Left ventricle myocardium inferior (tissue), 1 donor: ENCODE results near the gene C1QL1. TPM values are rescaled to one million over a fixed set of nuclear protein-coding genes. Genes with fewer than 3 reads are reported as not detected.
"Not testable (repeated sequence)": the region's sequence is repeated elsewhere in the genome, so short reads cannot be mapped to it uniquely, and the experiment has no call there.

Experiments used
- DNase-seq: peaks from one replicate; pipeline ENCODE4 v3.0.0-alpha.2; 2020
- H3K27ac ChIP-seq: fragments of 200-600 bp; replicated peaks from 2 replicates; pipeline ENCODE4 v1.8.0; 2021
- H3K27me3 ChIP-seq: fragments of 200-600 bp; 2 replicates; pipeline ENCODE4 v1.8.0; 2021; ENCODE audit warnings: low read depth
- H3K36me3 ChIP-seq: fragments of 200-600 bp; 2 replicates; pipeline ENCODE4 v1.8.0; 2021
- H3K4me1 ChIP-seq: fragments of 200-600 bp; 2 replicates; pipeline ENCODE4 v1.8.0; 2021
- H3K4me3 ChIP-seq: fragments of 200-600 bp; 2 replicates; pipeline ENCODE4 v1.8.0; 2021; ENCODE audit warnings: mild to moderate bottlenecking, moderate library complexity
- H3K9me3 ChIP-seq: fragments of 200-600 bp; replicated peaks from 2 replicates; pipeline ENCODE4 v1.8.0; 2021
- intact Hi-C: fragments of 100-400 bp; cut with micrococcal nuclease; formaldehyde crosslinking; loops from one replicate; pipeline ENCODE4 v1.11.0; 2022
- total RNA-seq: library from RNA; stranded (reverse); fragmentation: NEBNext Ultra II Directional; extraction: Animal tissue kit (Norgen Biotek cat#: 25700); gene quantifications from one replicate; pipeline ENCODE4 v1.2.1, GENCODE V29; 2021
- TF ChIP-seq, protein P1 (sequence below): fragments of 200-600 bp; IDR thresholded peaks from 2 replicates; pipeline ENCODE4 v1.8.0; 2021; ENCODE audit warnings: antibody characterized with exemption, mild to moderate bottlenecking, borderline replicate concordance
- donor health status: DM: no; HTN: yes; CAD: no; lungs with severe emphysema.

Gene C1QL1
- total RNA-seq, 1 donor from 2014 or later = 0.74 TPM

DNA sequence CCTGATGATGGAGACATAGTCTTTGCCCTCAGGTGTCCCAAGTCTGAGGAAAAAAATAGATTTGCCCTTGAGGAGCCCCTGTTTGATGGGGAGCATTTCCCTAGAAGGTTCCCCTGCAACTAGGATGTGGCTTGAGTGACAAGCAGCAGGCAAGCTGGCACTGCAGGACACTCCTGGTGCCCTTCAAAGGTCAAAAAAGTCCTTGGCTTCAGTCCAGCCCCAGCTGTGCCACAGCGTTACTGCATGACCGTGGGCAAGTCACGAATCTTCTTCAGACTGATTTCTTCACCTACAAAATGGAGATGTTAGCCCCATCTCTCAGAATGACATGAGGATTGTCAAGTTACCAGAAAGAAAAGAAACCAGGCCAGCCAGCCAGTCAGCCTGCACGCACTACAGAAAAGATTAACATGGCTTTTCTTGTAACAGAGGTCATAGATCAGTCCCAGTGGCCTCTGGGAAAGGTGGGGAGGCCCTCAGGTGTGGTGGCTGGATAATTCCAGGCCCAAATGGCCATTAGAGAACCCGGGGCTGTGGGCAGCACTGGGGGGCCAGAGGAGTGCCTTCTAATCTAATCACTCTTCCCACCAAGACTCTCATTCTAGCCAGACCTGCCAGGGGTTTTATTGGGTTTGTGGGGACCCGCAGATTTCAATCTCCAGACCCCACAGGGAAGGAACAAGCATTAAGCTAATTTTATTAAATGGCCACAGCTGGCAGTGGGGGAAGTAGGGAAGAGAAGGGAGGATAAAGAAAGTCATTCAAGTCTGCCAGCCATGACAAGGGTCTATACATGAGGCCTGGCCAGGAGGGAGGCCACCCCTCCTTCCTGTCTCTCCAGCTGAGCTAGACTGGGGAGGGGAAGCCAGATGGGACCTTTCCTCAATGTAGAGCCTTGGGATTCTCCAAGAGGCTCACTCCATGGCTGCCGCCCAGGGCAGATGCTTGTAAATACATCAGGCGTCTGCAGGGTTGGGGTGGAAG is 10.8 kb downstream of the C1QL1 start:
- Histone ChIP-seq H3K27ac (no peak overlapping the region), H3K27me3 (peaks cover 61% of the 10 kb centered on the region), H3K36me3 (no peaks in the 10 kb centered on the region), H3K9me3 (no peaks in the 10 kb centered on the region), H3K4me1 (no peaks in the 10 kb centered on the region), H3K4me3 (no peak overlapping the region)
- TF ChIP-seq, protein P1, sequence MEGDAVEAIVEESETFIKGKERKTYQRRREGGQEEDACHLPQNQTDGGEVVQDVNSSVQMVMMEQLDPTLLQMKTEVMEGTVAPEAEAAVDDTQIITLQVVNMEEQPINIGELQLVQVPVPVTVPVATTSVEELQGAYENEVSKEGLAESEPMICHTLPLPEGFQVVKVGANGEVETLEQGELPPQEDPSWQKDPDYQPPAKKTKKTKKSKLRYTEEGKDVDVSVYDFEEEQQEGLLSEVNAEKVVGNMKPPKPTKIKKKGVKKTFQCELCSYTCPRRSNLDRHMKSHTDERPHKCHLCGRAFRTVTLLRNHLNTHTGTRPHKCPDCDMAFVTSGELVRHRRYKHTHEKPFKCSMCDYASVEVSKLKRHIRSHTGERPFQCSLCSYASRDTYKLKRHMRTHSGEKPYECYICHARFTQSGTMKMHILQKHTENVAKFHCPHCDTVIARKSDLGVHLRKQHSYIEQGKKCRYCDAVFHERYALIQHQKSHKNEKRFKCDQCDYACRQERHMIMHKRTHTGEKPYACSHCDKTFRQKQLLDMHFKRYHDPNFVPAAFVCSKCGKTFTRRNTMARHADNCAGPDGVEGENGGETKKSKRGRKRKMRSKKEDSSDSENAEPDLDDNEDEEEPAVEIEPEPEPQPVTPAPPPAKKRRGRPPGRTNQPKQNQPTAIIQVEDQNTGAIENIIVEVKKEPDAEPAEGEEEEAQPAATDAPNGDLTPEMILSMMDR = no peak
- no peak for DNase-seq
- intact Hi-C loops = no loop called here

DNA sequence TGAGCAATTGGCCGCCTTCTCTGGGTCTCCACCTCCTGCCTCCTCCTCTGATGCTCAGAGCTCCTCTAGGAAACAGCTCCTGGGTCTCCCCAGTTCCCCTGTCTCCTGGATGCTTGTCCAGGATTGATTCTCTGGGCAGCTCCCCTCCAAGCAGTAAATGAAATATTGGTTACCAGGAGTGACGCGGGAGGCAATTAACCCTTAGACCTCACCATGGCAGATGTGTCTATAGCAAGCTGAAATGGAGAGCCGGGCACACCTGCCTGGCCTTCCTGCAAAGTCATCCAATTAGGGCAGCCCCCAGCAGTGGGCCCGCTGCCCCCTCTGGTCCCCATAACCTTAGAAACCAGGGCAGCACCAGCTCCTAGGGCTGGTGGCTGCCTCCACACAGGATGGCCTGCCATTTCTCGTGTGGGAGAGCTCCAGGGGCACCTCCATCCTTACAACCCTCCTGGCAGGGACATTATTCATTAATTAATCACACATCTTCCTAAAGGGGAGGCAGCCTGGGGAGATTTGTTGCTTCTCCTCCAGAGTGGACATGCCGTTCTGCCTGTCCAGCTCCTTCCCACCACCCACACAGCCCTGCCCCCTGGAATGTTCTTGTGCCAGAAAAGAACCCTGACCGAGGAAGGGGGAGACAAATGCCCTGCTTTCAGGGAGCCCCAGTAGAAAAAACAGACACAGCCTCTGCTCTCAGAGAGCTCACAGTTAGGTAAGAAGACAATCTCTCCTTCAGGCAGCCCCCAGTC is 12.3 kb downstream of the C1QL1 start:
- no peak overlapping the region for H3K4me3 ChIP-seq
- H3K9me3 ChIP-seq = no peaks in the 10 kb centered on the region
- H3K36me3 ChIP-seq = no peaks in the 10 kb centered on the region
- peaks cover 52% of the 10 kb centered on the region for H3K27me3 ChIP-seq
- intact Hi-C loops = no loop called here
- DNase-seq = no peak
- TF ChIP-seq, protein P1 = no peak
- H3K4me1 ChIP-seq = no peaks in the 10 kb centered on the region
- H3K27ac ChIP-seq = no peak overlapping the region

DNA sequence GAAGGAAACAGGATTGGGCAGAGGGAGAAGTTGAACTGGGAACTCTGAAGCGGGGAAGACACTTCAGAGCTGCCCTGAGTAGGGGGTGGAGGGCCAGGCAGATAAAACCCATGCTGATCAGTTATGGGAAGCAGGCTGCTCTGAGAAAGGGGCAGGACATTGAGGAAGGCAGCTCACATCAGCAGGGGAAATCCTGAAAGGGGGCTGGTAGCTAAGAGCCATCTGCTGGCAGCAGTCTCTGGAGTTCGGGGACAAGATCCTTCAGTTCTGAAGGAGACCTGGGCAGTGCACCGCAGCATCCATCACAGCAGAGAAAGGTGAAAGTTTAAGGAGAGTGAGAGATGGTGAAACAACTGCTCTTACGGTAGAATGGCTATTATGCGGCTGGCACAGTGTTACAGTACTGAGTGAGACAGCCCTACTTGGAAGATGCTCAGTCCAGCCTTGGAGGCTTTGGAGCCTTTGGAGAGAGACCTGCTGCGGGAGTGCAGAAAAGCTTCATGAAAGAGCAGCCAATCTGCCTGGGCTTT is 15.1 kb downstream of the C1QL1 start:
- H3K27ac ChIP-seq = no peak overlapping the region
- no peaks in the 10 kb centered on the region for H3K9me3 ChIP-seq
- H3K4me1 ChIP-seq = peaks cover 4% of the 10 kb centered on the region
- H3K4me3 ChIP-seq = no peak overlapping the region
- TF ChIP-seq, protein P1 = no peak
- peaks cover 23% of the 10 kb centered on the region for H3K27me3 ChIP-seq
- intact Hi-C loops = no loop called here
- H3K36me3 ChIP-seq = no peaks in the 10 kb centered on the region
- DNase-seq = no peak

DNA sequence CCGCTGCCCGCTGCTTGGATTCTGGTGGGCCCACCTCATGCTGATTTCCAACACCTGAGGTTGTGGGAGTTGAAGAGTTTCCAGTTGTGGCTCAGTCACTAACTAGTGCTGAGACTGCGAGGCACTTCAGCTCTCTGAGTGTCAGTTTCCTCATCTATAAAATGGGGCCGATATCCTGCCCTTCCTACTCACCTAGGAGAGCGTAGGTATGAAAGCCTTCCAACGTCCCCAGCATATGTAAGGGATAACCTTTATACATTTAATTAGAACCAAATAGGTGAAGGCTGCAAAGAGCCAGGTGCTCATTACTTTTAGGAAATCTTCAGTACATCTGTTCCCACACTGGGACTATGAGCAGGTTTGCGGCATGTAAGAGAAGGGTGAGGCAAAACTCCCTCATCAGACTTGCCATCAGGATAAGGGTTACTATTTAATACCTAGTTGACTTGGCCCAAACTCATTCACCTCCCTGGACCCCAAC is 19.7 kb downstream of the C1QL1 start:
- no peaks in the 10 kb centered on the region for H3K9me3 ChIP-seq
- intact Hi-C loops = no loop called here
- no peaks in the 10 kb centered on the region for H3K36me3 ChIP-seq
- H3K27ac ChIP-seq = no peak overlapping the region
- TF ChIP-seq, protein P1 = no peak
- peaks cover 15% of the 10 kb centered on the region for H3K4me1 ChIP-seq
- peak overlapping the region; percentile 69 for H3K4me3 ChIP-seq
- no peak for DNase-seq
- H3K27me3 ChIP-seq = no peaks in the 10 kb centered on the region

DNA sequence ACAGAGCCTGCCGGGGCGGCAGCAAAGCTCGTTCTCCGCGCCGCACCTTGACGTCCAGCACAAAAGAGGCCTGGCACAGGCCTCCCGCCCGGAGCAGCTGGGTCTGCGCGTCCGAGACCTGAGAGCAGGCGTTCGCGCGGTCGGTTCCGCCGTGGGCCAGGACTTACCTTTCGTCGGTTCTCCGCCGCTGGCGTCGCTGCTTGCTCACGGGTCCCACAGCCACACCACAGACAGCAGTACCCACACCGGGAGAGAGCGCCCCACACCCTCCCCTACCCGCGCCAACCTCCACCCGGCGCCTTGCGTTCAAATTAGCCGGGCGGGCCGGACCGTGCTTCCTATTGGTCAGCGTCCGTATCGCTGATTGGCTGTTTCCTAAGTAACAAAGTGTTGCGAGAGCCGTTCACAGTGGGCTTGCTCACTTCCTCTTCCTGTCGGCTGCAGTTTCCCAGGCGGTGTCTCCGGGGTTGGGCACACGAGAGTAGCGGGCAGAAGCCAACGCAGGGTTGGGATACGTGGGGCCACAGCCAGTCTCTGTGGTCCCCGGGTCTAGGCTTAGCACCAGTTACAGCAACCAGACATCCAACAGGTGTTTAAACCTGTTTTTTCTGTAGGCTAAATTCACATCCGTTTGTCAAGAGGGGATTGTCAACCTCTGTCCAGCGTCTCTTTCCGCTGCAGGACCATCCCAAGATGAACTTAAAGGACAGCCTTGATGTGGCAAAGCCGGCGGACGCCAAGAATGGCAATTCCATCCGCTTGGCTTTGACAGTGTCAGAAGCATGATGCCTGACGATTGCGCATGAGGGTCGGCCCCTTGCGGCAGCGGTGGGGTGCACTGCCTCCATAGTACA is 20.4 kb downstream of the C1QL1 start, which contains the start of gene KIF18B:
Gene KIF18B (minus strand): TSS at position 313 of the 854 bp plus-strand sequence. CDS start 11,429 bp downstream, outside the sequence.
- Histone ChIP-seq H3K36me3 (no peaks in the 10 kb centered on the region), H3K27me3 (no peaks in the 10 kb centered on the region), H3K27ac (peak within 1 kb of the TSS; percentile 78), H3K9me3 (no peaks in the 10 kb centered on the region), H3K4me3 (peak within 1 kb of the TSS; percentile 69), H3K4me1 (peaks cover 16% of the 10 kb centered on the region)
- intact Hi-C loops = no loop called here
- DNase-seq = peak; percentile 84
- TF ChIP-seq, protein P1 = no peak

DNA sequence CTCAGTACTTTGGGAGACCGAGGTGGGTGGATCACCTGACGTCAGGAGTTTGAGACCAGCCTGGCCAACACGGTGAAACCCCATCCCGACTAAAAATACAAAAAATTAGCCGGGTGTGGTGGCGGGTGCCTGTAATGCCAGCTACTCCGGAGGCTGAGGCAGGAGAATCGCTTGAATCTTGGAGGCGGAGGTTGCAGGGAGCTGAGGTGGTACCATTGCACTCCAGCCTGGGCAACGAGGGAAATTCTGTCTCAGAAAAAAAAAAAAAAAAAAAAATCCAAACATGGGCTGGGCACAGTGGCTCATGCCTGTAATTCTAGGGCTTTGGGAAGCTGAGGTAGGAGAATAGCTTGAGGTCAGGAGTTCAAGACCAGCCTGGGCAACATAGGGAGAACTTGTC is 22.5 kb downstream of the C1QL1 start:
- intact Hi-C loops, DNase-seq, H3K4me3 ChIP-seq, H3K36me3 ChIP-seq, H3K27ac ChIP-seq, H3K27me3 ChIP-seq, H3K9me3 ChIP-seq: not testable (repeated sequence)
- peaks cover 25% of the 10 kb centered on the region for H3K4me1 ChIP-seq
